SIG-M5 (cell line): ENCODE measurements around the gene U2AF2.

Experiments used
- DNase-seq: peaks from one replicate; lab custom pipeline; 2025; lab: John Stamatoyannopoulos, UW

The U2AF2 gene

GRCh38 chr19:55658846-55659459, 4.1 kb downstream of the U2AF2 start:
- no peak for DNase-seq

- no peak for DNase-seq
Observed at GRCh38 chr19:55659822-55660221, 5.0 kb downstream of the U2AF2 start.

- DNase-seq, result no peak
Observed at GRCh38 chr19:55660404-55660803, 5.6 kb downstream of the U2AF2 start.

- DNase-seq, result no peak
Observed at GRCh38 chr19:55660991-55661390, 6.2 kb downstream of the U2AF2 start.

GRCh38 chr19:55661826-55662225, 7.0 kb downstream of the U2AF2 start:
- no peak for DNase-seq

GRCh38 chr19:55663846-55664536, 9.2 kb downstream of the U2AF2 start:
- DNase-seq, result no peak

GRCh38 chr19:55666343-55667005, 11.6 kb downstream of the U2AF2 start:
- DNase-seq, result no peak

GRCh38 chr19:55667006-55667381, 12.2 kb downstream of the U2AF2 start:
- DNase-seq, result no peak

GRCh38 chr19:55667511-55667910, 12.7 kb downstream of the U2AF2 start:
- DNase-seq, result no peak

- DNase-seq, result no peak
Observed at GRCh38 chr19:55667958-55668357, 13.1 kb downstream of the U2AF2 start.

GRCh38 chr19:55668603-55669348, 13.9 kb downstream of the U2AF2 start:
- no peak for DNase-seq

GRCh38 chr19:55669418-55670279, 14.8 kb downstream of the U2AF2 start:
- no peak for DNase-seq

GRCh38 chr19:55670280-55671053, 15.6 kb downstream of the U2AF2 start:
- DNase-seq, result no peak

GRCh38 chr19:55671054-55671378, 16.2 kb downstream of the U2AF2 start:
- no peak for DNase-seq

GRCh38 chr19:55672418-55672817, 17.6 kb downstream of the U2AF2 start:
- DNase-seq, result no peak

GRCh38 chr19:55673465-55673864, 18.6 kb downstream of the U2AF2 start:
- no peak for DNase-seq

GRCh38 chr19:55673889-55674288, 19.1 kb downstream of the U2AF2 start:
- DNase-seq, result no peak

- DNase-seq, result no peak
Observed at GRCh38 chr19:55674459-55674840, 19.6 kb downstream of the U2AF2 start.

- DNase-seq, result peak; percentile 82
Observed at GRCh38 chr19:55674841-55675660, 20.2 kb downstream of the U2AF2 start, which contains the start of gene EPN1. Gene EPN1, plus strand, starts transcription at chr19:55675226. Its CDS starts 3,402 bp downstream, at chr19:55678628.
